Measurements from ENCODE around the gene ZNF497.
"Not testable (repeated sequence)": the region's sequence is repeated elsewhere in the genome, so short reads cannot be mapped to it uniquely, and the experiment has no call there.

ZNF497 gene

GRCh38 chr19:58362272-58362994 is at the start of gene ZNF497:
Gene ZNF497, minus strand, starts transcription at chr19:58362751. Its CDS starts 5,116 bp downstream, at chr19:58357635.
- Mint-ChIP-seq H3K4me1 (peaks cover 13% of the 10 kb centered on the region), H3K4me3 (peak within 1 kb of the TSS; percentile 93), H3K9me3 (no peaks in the 10 kb centered on the region), H3K36me3 (peaks cover 13% of the 10 kb centered on the region), H3K27ac (peak within 1 kb of the TSS; percentile 97)
- peak; percentile 95 for ATAC-seq
- peak; percentile 93 to 98 for DNase-seq (ENCODE audit: low spot score in 2 of 2)

GRCh38 chr19:58409010-58409790 is 46.6 kb upstream of the ZNF497 start:
- Mint-ChIP-seq H3K27ac (peak overlapping the region; percentile 90), H3K4me3 (peak overlapping the region; percentile 92), H3K36me3 (peaks cover 34% of the 10 kb centered on the region), H3K4me1 (peaks cover 37% of the 10 kb centered on the region), H3K9me3 (no peaks in the 10 kb centered on the region)
- peak in 1 of 2 donors; percentile 69 for DNase-seq (ENCODE audit: low spot score in 2 of 2)
- ATAC-seq: peak; percentile 19

GRCh38 chr19:58408152-58409009 is 45.8 kb upstream of the ZNF497 start, which contains the start of gene ZNF584:
Gene ZNF584, plus strand, starts transcription at chr19:58408649. Its CDS starts 499 bp downstream, at chr19:58409148.
- ATAC-seq (peak; percentile 96), DNase-seq (ENCODE audit: low spot score in 2 of 2) (peak; percentile 92 to 97)
- H3K27ac Mint-ChIP-seq: peak within 1 kb of the TSS; percentile 90
- peak within 1 kb of the TSS; percentile 92 for H3K4me3 Mint-ChIP-seq
- no peaks in the 10 kb centered on the region for H3K9me3 Mint-ChIP-seq
- H3K4me1 Mint-ChIP-seq: peaks cover 37% of the 10 kb centered on the region
- peaks cover 27% of the 10 kb centered on the region for H3K36me3 Mint-ChIP-seq

GRCh38 chr19:58407658-58408151 is 45.2 kb upstream of the ZNF497 start:
- Mint-ChIP-seq H3K36me3 (peaks cover 20% of the 10 kb centered on the region), H3K9me3 (no peaks in the 10 kb centered on the region), H3K27ac (peak overlapping the region; percentile 90), H3K4me3 (peak overlapping the region; percentile 92), H3K4me1 (peaks cover 37% of the 10 kb centered on the region)
- ATAC-seq: peak; percentile 49
- DNase-seq (ENCODE audit: low spot score in 2 of 2): no peak

GRCh38 chr19:58406818-58407657 is 44.5 kb upstream of the ZNF497 start:
- no peak for DNase-seq (ENCODE audit: low spot score in 2 of 2)
- ATAC-seq: no peak
- peaks cover 37% of the 10 kb centered on the region for H3K4me1 Mint-ChIP-seq
- H3K4me3 Mint-ChIP-seq: peak overlapping the region; percentile 92
- H3K36me3 Mint-ChIP-seq: peaks cover 14% of the 10 kb centered on the region
- H3K27ac Mint-ChIP-seq: peak overlapping the region; percentile 90
- H3K9me3 Mint-ChIP-seq: no peaks in the 10 kb centered on the region

- Mint-ChIP-seq H3K4me1 (peaks cover 39% of the 10 kb centered on the region), H3K36me3 (peaks cover 15% of the 10 kb centered on the region)
- DNase-seq (ENCODE audit: low spot score in 2 of 2); H3K27ac Mint-ChIP-seq; H3K9me3 Mint-ChIP-seq; ATAC-seq; H3K4me3 Mint-ChIP-seq: not testable (repeated sequence)
Observed at GRCh38 chr19:58403920-58404478, 41.4 kb upstream of the ZNF497 start.

- Mint-ChIP-seq H3K36me3 (peaks cover 15% of the 10 kb centered on the region), H3K27ac (peak overlapping the region; percentile 96), H3K4me3 (peak overlapping the region; percentile 88), H3K9me3 (no peaks in the 10 kb centered on the region), H3K4me1 (peaks cover 23% of the 10 kb centered on the region)
- DNase-seq (ENCODE audit: low spot score in 2 of 2): no peak
- no peak for ATAC-seq
Observed at GRCh38 chr19:58401840-58402421, 39.4 kb upstream of the ZNF497 start.

- Mint-ChIP-seq H3K9me3 (no peaks in the 10 kb centered on the region), H3K4me1 (peaks cover 15% of the 10 kb centered on the region), H3K36me3 (peaks cover 15% of the 10 kb centered on the region), H3K27ac (peak overlapping the region; percentile 96), H3K4me3 (peak overlapping the region; percentile 88)
- DNase-seq (ENCODE audit: low spot score in 2 of 2) (peak; percentile 97 to 99), ATAC-seq (peak; percentile 98)
Observed at GRCh38 chr19:58400916-58401839, 38.6 kb upstream of the ZNF497 start.

GRCh38 chr19:58400316-58400915 is 37.9 kb upstream of the ZNF497 start:
- Mint-ChIP-seq H3K4me1 (peaks cover 22% of the 10 kb centered on the region), H3K36me3 (peaks cover 22% of the 10 kb centered on the region), H3K4me3 (peak overlapping the region; percentile 88), H3K9me3 (no peaks in the 10 kb centered on the region), H3K27ac (peak overlapping the region; percentile 96)
- ATAC-seq (no peak), DNase-seq (ENCODE audit: low spot score in 2 of 2) (no peak)

- Mint-ChIP-seq H3K9me3 (no peaks in the 10 kb centered on the region), H3K36me3 (peaks cover 28% of the 10 kb centered on the region), H3K27ac (no peak overlapping the region), H3K4me3 (peak overlapping the region; percentile 88), H3K4me1 (peaks cover 22% of the 10 kb centered on the region)
- ATAC-seq (no peak), DNase-seq (ENCODE audit: low spot score in 2 of 2) (no peak)
Observed at GRCh38 chr19:58399903-58400302, 37.4 kb upstream of the ZNF497 start.

- peaks cover 32% of the 10 kb centered on the region for H3K4me1 Mint-ChIP-seq
- ATAC-seq: no peak
Observed at GRCh38 chr19:58398545-58398944, 36.0 kb upstream of the ZNF497 start.

GRCh38 chr19:58398087-58398486 is 35.5 kb upstream of the ZNF497 start:
- Mint-ChIP-seq H3K4me1 (peaks cover 32% of the 10 kb centered on the region), H3K27ac (no peak overlapping the region), H3K36me3 (peaks cover 46% of the 10 kb centered on the region), H3K4me3 (no peak overlapping the region), H3K9me3 (no peaks in the 10 kb centered on the region)
- DNase-seq (ENCODE audit: low spot score in 2 of 2) (no peak), ATAC-seq (no peak)

More at GRCh38 chr19:58398545-58398944, 36.0 kb upstream of the ZNF497 start:
- Mint-ChIP-seq H3K9me3 (no peaks in the 10 kb centered on the region), H3K4me3 (no peak overlapping the region), H3K36me3 (peaks cover 41% of the 10 kb centered on the region), H3K27ac (no peak overlapping the region)
- DNase-seq (ENCODE audit: low spot score in 2 of 2): no peak

All from stimulated activated effector memory CD8-positive, alpha-beta T cell treated with anti-CD3 and anti-CD28 coated beads, Interleukin-12 subunit alpha, Interleukin-12 subunit beta, amount 100 ng/mL, for 72 hours (primary cell).